Stimulated activated CD8-positive, alpha-beta memory T cell treated with anti-CD3 and anti-CD28 coated beads, Interleukin-4, amount 100 ng/mL, for 1 hour (primary cell): Measurements from ENCODE around the gene CABP4.
A peak's percentile ranks its signal among the peaks of the same experiment; 100 is the strongest.

Experiments used
- DNase-seq, 2 donors: peaks; one replicate each; pipeline ENCODE4 v3.0.0-alpha.2; 2020; ENCODE audit warnings: low read depth in 2 of 2, low spot score in 1 of 2

The CABP4 gene

DNA sequence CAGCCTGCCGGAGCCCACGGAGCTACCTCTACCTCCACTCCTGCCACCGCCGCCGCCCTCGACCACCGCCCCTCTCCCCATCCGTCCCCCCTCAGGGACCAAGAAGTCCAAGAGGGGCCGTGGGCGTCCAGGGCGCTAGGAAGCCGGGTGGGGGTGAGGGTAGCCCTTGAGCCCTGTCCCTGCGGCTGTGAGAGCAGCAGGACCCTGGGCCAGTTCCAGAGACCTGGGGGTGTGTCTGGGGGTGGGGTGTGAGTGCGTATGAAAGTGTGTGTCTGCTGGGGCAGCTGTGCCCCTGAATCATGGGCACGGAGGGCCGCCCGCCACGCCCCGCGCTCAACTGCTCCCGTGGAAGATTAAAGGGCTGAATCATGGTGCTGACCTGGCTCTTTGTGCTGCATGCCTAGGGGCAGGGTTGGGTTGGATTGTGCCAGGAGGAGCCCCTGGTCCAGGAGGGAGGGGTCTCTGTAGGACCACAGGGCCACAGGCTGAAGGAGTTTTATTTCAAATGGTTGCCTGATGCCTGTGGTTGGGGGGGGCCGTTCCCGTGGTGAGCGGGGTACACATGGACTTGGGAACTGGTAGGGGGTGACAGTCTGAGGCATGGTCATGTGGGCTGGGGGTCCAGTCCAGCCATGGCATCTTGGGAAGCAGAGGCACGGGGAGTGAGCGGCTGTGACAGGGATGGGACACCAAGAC is 20.0 kb upstream of the CABP4 start:
- no peak for DNase-seq

- no peak for DNase-seq
Measured at GRCh38 chr11:67435727-67436458, 19.3 kb upstream of the CABP4 start.

GRCh38 chr11:67436459-67437081 is 18.6 kb upstream of the CABP4 start:
- DNase-seq = peak in 1 of 2 donors; percentile 35

GRCh38 chr11:67437082-67437808 is 17.9 kb upstream of the CABP4 start, which contains the start of gene PTPRCAP:
Gene PTPRCAP, minus strand, starts transcription at chr11:67437682. Its CDS starts 63 bp downstream, at chr11:67437619.
- peak; percentile 62 to 71 for DNase-seq

- no peak for DNase-seq
Measured at GRCh38 chr11:67437809-67438157, 17.4 kb upstream of the CABP4 start.

DNA sequence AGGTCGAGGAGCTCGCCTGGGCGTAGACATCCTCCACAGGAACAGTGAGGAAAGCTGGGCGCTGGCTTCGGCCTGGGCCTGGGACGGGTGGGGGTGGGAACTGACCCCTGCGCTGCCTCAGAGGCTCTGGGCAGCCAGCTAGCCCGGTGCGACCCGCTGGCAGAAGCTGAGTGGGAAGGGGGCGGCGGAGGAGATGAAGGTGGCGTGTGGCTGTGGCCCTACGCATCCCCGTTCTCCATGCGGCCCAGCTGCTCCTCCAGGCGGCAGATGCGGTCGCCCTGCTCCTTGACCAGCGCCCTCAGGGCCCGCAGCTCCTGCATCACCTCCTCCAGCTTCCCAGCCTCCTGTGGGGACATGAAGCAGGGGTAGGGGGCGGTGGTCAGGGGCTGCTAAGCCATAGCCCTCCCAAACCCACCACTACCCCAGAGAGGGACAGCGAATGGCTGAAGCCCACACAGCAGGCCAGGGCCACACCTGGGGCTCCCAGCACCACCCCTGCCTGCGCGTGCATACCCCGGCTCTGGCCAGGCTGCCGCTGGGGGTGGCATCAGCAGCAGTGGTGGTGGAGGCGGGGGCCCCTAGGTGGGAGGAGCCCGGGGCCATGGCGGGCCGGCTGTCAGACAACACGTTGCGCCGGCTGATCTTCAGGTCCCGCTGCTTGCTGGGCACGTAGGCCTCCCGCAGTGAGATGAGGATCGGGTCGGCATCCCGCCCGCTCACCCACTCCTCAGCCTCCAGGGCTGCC is 16.8 kb upstream of the CABP4 start:
- peak in 1 of 2 donors; percentile 50 for DNase-seq

GRCh38 chr11:67439321-67440228 is 15.6 kb upstream of the CABP4 start:
- DNase-seq = no peak

DNA sequence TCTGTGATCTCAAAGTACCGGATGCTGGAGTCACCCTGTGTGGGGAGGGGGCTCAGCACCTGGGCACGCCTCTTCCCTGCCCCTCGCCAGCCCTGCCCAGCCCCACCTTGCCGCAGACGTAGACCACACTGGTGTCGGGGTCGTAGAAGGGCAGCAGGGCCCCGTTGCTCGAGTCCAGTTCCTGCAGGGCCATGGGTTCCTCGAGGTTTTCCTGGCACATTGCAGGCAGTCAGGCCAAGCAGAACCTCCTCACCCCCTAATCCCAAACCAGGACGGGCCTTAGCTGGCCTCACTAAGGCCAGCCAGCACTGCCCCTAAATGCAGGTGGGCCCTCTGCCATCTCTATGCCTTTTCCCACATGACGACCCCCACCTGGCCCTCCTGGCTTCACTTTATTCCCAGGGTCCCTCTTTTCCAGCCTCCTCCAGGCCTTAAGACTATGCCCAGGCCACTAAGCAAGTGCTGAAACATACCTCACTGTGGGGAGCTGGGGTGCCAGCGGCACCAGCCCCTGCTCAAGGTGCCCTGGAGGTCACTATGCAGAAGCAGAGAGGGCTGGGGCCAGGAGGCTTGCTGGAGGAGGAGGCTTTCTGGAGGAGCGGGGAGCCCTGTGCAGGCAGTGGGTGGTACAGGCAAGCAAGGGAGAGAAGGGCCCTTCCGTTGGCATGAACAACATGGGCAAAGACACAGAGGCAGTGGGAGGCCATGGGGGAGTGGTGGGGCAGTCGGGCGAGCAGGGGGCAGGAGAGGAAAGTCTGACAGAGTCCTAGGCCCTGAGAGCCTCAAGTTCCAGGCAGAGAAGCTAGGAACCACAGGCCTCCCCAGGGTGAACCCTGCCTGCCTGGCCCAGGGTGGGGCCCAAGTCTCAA is 14.7 kb upstream of the CABP4 start:
- no peak for DNase-seq

- no peak for DNase-seq
Measured at GRCh38 chr11:67441098-67441563, 14.0 kb upstream of the CABP4 start.

- no peak for DNase-seq
Measured at GRCh38 chr11:67441731-67442351, 13.3 kb upstream of the CABP4 start.

DNA sequence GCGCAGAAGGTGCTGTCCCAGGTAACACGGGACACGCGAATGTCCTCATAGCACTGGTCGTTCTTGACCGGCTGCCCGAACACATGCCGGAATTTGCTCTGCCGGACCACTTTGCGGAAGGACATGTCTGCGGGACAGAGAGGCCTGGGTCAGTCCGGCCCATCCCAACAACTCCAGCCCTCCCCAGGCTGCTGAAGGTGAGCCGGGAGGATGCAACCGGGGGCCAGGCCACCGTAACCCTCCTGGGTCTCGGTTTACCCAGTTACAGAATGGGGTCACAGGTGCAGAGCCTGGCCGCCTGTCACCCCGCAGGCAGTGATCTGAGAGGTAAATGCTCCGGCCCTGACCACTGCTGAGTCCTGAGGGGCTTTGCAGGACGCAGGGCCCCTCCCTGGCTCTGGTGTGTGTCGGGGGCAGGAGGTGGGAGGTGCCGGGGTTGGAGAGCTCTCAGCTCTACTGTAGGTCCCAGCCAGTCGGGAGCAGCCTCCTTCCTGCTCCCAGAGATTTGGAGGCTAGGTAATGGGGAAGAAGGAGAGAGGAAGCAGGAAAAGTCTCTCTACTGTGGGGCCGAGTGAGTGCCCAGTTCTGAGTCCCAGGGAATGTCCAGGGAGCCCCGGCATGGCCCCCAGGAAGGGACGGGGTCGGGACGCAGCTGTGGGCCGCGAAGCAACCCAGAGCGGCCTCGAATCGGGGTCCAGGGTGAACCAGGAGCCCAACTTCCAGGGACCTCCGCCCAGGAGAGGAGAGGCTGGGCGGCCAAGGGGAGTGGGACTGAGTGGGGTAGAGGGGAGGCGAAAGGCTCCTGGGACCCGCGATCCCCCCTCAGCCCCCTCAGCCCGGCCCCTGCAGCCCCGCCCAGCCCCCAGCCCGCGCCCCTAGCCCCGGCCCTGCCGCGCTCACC is 12.4 kb upstream of the CABP4 start:
- DNase-seq = no peak

GRCh38 chr11:67445515-67445914 is 9.6 kb upstream of the CABP4 start:
- DNase-seq = no peak

- no peak for DNase-seq
Measured at GRCh38 chr11:67448220-67448609, 6.9 kb upstream of the CABP4 start.

DNA sequence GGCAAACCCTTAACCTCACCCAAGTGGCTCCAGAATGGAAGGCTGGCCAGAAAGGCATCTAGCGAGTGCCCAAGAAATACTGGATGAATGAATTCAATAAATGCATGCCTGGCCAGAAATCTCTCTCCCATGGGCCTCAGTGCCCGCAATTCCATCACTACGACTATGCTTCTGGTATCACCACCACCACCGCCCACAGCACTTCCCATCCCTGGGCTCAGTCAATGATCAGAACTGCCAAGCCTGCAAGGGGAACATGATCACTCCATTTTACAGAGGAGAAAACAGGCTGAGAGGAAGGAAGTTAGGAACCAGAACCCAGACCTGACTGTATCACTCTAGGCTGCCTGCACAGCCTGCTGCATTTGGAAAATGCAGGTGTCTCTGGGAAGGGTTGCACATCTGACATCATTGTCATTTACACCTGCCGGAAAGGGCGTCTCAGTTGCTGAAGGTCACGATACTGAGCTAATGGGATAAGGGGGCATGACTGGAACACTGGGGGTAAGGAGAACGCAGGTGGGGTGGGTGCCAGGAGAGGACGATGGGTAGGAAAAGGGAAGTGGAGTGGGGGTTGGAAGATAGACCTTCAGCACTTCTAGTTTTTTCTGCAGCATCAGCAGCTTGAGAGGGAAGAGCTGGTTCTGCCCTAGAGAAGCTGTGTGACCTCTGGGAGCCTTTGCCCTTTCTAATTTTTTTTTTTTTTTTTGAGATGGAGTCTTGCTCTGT is 5.9 kb upstream of the CABP4 start:
- no peak for DNase-seq

GRCh38 chr11:67450796-67451657 is 4.1 kb upstream of the CABP4 start:
- DNase-seq = no peak

DNA sequence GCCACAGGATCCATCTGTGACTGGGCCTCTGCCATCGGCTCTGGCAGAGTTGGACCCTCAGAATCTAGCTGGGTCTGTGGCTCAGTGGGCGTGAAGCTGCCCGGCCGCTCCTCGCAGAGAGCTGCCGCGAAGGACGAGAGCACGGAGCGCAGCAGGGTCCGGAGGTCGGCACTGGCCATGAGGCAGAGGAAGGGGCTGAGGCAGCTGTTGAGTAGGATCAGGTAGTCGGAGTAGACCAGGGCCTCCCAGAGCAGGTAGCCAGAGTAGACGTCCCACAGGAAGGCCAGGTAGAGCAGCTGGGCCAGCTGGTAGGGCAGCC is 3.5 kb upstream of the CABP4 start:
- no peak for DNase-seq
